Left ventricle myocardium inferior (tissue), 1 donor: ENCODE data around the gene SCTR. TPM values are rescaled to one million over a fixed set of nuclear protein-coding genes. Genes with fewer than 3 reads are reported as not detected.

Source experiments
- DNase-seq: peaks from one replicate; pipeline ENCODE4 v3.0.0-alpha.2; 2020
- H3K27ac ChIP-seq: fragments of 200-600 bp; replicated peaks from 2 replicates; pipeline ENCODE4 v1.8.0; 2021
- H3K27me3 ChIP-seq: fragments of 200-600 bp; 2 replicates; pipeline ENCODE4 v1.8.0; 2021; ENCODE audit warnings: low read depth
- H3K36me3 ChIP-seq: fragments of 200-600 bp; 2 replicates; pipeline ENCODE4 v1.8.0; 2021
- H3K4me1 ChIP-seq: fragments of 200-600 bp; 2 replicates; pipeline ENCODE4 v1.8.0; 2021
- H3K4me3 ChIP-seq: fragments of 200-600 bp; 2 replicates; pipeline ENCODE4 v1.8.0; 2021; ENCODE audit warnings: mild to moderate bottlenecking, moderate library complexity
- H3K9me3 ChIP-seq: fragments of 200-600 bp; replicated peaks from 2 replicates; pipeline ENCODE4 v1.8.0; 2021
- intact Hi-C: fragments of 100-400 bp; cut with micrococcal nuclease; formaldehyde crosslinking; loops from one replicate; pipeline ENCODE4 v1.11.0; 2022
- total RNA-seq: library from RNA; stranded (reverse); fragmentation: NEBNext Ultra II Directional; extraction: Animal tissue kit (Norgen Biotek cat#: 25700); gene quantifications from one replicate; pipeline ENCODE4 v1.2.1, GENCODE V29; 2021
- TF ChIP-seq, protein P1 (sequence below): fragments of 200-600 bp; IDR thresholded peaks from 2 replicates; pipeline ENCODE4 v1.8.0; 2021; ENCODE audit warnings: antibody characterized with exemption, mild to moderate bottlenecking, borderline replicate concordance
- donor health status: DM: no; HTN: yes; CAD: no; lungs with severe emphysema.

SCTR gene
- total RNA-seq, 1 donor from 2014 or later: 1.2 TPM

DNA sequence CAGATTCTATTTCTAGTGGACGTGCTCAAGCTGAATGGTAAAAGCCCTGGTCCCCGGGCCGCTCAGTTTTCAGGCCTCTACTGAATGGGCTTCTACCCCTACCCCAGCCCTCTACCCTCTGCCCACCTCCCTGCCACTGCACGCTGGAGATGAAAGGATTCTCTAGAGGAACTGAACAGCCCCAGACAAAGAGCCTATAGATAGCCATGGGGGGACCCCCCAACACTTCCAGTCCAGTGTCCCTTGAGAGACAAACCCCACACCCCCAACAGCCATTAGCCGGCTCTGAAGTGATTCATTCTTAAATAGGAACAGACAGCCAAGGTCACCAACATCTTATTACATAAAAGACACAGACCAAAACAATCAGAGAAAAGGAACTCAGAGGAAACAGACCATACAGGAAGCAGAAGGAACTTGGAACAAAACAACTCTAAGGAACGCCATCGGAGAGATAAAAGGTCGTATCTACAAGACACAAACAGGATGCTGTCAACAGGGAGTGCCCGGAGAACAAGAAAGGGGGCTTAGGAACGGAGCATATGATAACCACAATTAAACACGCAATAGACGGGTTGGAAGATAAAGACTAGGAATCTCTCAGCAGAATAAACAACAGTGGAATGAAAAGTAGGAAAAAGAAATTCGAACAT lies 69.1 kb downstream of the SCTR start:
- TF ChIP-seq, protein P1, sequence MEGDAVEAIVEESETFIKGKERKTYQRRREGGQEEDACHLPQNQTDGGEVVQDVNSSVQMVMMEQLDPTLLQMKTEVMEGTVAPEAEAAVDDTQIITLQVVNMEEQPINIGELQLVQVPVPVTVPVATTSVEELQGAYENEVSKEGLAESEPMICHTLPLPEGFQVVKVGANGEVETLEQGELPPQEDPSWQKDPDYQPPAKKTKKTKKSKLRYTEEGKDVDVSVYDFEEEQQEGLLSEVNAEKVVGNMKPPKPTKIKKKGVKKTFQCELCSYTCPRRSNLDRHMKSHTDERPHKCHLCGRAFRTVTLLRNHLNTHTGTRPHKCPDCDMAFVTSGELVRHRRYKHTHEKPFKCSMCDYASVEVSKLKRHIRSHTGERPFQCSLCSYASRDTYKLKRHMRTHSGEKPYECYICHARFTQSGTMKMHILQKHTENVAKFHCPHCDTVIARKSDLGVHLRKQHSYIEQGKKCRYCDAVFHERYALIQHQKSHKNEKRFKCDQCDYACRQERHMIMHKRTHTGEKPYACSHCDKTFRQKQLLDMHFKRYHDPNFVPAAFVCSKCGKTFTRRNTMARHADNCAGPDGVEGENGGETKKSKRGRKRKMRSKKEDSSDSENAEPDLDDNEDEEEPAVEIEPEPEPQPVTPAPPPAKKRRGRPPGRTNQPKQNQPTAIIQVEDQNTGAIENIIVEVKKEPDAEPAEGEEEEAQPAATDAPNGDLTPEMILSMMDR: no peak
- H3K4me3 ChIP-seq: no peak overlapping the region
- no peaks in the 10 kb centered on the region for H3K36me3 ChIP-seq
- DNase-seq: no peak
- intact Hi-C loops: no loop called here
- peaks cover 17% of the 10 kb centered on the region for H3K27me3 ChIP-seq
- no peak overlapping the region for H3K27ac ChIP-seq
- no peaks in the 10 kb centered on the region for H3K4me1 ChIP-seq
- no peaks in the 10 kb centered on the region for H3K9me3 ChIP-seq

DNA sequence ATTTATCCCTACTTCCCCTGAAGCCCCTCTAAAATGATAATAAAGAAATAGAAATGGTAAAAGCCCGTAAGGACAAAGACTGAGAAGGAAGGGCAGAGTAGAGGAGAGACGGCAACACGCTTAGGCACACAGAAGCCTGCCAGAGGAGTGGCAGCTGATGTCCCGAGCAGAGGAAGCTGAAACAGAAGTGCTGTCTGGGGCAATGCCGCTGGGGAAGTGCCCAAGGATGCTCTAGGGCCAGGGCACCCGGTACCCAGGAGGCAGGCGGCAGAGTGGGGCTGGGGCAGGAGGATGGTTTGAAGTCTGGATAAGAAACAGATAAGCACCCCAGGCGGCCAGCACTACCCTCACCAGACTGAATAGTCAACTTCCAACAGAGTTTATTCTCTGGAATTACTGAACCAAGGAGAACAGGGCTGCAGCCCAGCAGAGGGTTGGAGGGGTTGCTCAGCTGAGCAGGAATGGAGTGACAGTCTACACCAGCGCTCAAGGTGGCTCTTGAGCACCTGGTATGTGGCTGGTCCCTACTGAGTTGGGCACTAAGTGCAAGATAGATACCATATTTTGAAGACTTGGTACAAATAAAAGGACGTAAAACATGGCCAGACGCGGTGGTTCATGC lies 70.2 kb downstream of the SCTR start:
- intact Hi-C loops: no loop called here
- Histone ChIP-seq H3K4me1 (no peaks in the 10 kb centered on the region), H3K36me3 (no peaks in the 10 kb centered on the region), H3K27me3 (peaks cover 18% of the 10 kb centered on the region), H3K9me3 (no peaks in the 10 kb centered on the region), H3K27ac (no peak overlapping the region), H3K4me3 (no peak overlapping the region)
- TF ChIP-seq, protein P1: no peak
- DNase-seq: no peak

DNA sequence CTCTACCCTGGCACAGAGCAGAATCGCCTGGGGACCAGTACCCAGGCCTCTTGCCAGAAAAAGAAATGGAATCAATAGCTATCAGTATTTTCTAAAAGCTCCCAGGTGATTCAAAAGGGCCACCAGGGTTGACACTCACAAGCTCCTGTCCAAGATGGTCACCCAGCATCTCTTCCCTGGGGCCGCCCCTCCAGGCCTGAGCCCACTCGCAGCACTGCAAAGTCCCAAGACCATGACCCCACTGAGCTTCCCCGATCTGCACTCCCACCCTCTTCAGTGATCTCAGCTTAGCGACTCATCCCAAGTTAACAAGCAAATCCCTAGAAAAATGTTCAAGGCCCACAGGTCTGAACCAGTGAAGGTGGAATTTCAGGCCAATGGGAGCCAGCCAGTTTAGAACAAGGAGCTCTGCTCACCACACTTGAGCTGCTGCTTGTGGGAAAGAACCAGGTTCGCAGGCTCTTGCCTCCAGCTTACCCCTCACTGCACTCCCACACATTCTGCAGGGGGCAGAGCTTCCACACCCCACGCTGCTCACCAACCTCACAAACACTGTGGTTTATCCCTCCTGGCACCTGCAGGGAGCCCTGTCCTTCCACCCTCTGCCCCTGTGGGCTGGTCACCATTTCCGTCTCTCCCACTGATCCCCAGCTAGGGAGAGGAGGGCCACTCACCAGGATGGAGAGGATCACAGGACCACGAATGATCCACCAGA lies 72.8 kb downstream of the SCTR start:
- intact Hi-C loops: no loop called here
- Histone ChIP-seq H3K4me3 (no peak overlapping the region), H3K9me3 (no peaks in the 10 kb centered on the region), H3K27me3 (peaks cover 36% of the 10 kb centered on the region), H3K36me3 (no peaks in the 10 kb centered on the region), H3K4me1 (no peaks in the 10 kb centered on the region), H3K27ac (no peak overlapping the region)
- DNase-seq: no peak
- TF ChIP-seq, protein P1: no peak

DNA sequence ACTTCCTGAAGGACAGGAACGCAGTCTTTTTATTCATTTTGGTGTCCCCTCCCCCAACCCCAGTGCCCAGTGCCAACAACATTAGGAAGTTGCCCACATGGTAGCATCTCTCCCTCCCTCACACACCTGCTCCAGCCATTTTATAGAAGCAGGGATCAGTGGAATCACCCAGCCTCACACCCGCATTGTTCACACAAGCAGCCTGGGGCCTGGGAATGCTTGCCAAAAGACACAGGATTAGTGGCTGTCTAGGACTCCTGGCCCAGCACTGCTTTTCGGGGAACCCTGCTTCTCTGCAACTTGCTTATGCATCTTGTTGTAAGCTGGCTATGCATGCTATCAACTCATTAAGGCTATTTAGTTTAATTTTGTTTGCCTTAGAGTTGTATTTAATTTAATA lies 74.8 kb downstream of the SCTR start:
- intact Hi-C loops: no loop called here
- no peak overlapping the region for H3K4me3 ChIP-seq
- H3K4me1 ChIP-seq: no peaks in the 10 kb centered on the region
- H3K27me3 ChIP-seq: peaks cover 39% of the 10 kb centered on the region
- H3K9me3 ChIP-seq: no peaks in the 10 kb centered on the region
- no peaks in the 10 kb centered on the region for H3K36me3 ChIP-seq
- TF ChIP-seq, protein P1: no peak
- no peak for DNase-seq
- no peak overlapping the region for H3K27ac ChIP-seq

DNA sequence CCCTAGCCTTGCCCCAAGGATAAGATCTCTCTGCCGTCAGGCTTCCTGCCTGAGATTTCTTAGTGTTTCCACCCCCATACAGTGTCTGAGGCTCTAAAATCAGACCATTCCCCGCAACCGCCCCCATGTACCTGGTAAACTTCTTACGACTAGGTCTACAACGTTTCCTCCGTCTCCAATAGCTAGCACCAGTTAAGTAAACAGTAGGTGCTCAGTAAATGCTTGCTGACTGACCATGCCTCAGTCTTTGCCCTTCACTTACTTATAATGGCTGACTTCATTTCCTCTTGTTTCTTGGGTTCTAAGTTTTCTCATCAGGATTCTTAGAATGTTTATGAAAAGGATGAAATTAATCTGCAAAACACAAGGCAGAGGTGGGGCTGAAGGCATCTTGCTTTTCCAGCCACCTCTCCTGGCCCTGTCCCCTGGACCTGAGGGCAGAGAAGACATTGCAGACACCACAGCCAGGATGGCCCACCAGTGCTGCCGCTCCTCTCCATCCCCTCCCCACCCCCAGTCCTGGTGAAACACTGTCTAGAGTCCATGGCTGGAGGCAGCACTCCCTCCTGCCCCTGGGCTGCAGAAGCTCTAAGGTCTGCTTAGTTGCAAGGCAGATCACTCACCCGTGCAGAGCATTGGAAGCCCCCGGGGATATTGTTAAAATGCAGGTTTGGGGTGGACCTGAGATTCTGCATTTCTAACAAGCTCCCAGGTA lies 75.7 kb downstream of the SCTR start:
- no peak overlapping the region for H3K4me3 ChIP-seq
- TF ChIP-seq, protein P1: no peak
- no peak overlapping the region for H3K27ac ChIP-seq
- H3K27me3 ChIP-seq: peaks cover 32% of the 10 kb centered on the region
- intact Hi-C loops: no loop called here
- DNase-seq: no peak
- no peaks in the 10 kb centered on the region for H3K36me3 ChIP-seq
- no peaks in the 10 kb centered on the region for H3K9me3 ChIP-seq
- H3K4me1 ChIP-seq: no peaks in the 10 kb centered on the region
